Liver (tissue), 3 donors: Measurements from ENCODE around the gene ZNF664.

Experiments
- CTCF ChIP-seq: fragments of 150-350 bp; IDR thresholded peaks from 2 replicates; pipeline ENCODE4 v1.5.1; 2017; ENCODE audit warnings: improper control_type of control experiment, low read depth, low read length; ENCODE audit not compliant: missing input control
- EGR1 ChIP-seq, 2 donors: IDR thresholded peaks; 2 replicates each; pipeline ENCODE4 v1.6.1; 2016 to 2018; ENCODE audit warnings: antibody characterized with exemption in 2 of 2, low read depth in 2 of 2
- FOXA1 ChIP-seq: IDR thresholded peaks from 2 replicates; pipeline ENCODE4 v1.6.1; 2016; ENCODE audit warnings: antibody characterized with exemption
- RAD21 ChIP-seq, 2 donors: IDR thresholded peaks; 2 replicates each; pipeline ENCODE4 v1.6.1; 2016; ENCODE audit warnings: antibody characterized with exemption in 2 of 2, mild to moderate bottlenecking in 2 of 2
- REST ChIP-seq: IDR thresholded peaks from 2 replicates; pipeline ENCODE4 v1.6.1; 2016; ENCODE audit warnings: antibody characterized with exemption, mild to moderate bottlenecking
- SP1 ChIP-seq: IDR thresholded peaks from 2 replicates; pipeline ENCODE4 v1.6.1; 2018; ENCODE audit warnings: antibody characterized with exemption, mild to moderate bottlenecking
- TAF1 ChIP-seq: conservative IDR thresholded peaks from 2 replicates; pipeline ENCODE4 v1.6.1; 2016; ENCODE audit warnings: antibody characterized with exemption, mild to moderate bottlenecking
- TF ChIP-seq, protein P1 (sequence below): IDR thresholded peaks from 2 replicates; pipeline ENCODE4 v1.6.1; 2016; ENCODE audit warnings: antibody characterized with exemption
- TF ChIP-seq, protein P2 (sequence below): IDR thresholded peaks from 2 replicates; pipeline ENCODE4 v1.6.1; 2016; ENCODE audit warnings: antibody characterized with exemption
- donor health status: healthy.
- donor health status: healthy.

DNA sequence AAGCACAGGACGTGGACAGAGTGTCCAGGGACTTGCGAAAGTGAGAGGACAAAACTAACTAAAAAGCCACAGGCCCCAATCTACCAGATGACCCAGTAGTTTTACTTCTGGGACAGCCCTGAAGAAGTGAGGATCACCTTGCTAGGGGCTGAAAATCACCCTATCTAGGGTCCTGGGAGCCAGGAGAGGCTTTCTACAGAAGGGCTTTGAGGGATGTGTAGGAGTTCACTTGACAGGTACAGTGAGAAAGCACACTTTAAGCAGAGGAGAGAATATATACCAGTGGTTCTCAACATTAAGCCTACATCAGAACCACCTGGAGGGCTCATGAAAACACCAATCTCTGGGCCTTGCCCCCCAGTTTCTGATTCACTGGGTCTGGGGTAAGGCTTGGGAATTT lies 60.8 kb downstream of the ZNF664 start:
- TF ChIP-seq, protein P1, sequence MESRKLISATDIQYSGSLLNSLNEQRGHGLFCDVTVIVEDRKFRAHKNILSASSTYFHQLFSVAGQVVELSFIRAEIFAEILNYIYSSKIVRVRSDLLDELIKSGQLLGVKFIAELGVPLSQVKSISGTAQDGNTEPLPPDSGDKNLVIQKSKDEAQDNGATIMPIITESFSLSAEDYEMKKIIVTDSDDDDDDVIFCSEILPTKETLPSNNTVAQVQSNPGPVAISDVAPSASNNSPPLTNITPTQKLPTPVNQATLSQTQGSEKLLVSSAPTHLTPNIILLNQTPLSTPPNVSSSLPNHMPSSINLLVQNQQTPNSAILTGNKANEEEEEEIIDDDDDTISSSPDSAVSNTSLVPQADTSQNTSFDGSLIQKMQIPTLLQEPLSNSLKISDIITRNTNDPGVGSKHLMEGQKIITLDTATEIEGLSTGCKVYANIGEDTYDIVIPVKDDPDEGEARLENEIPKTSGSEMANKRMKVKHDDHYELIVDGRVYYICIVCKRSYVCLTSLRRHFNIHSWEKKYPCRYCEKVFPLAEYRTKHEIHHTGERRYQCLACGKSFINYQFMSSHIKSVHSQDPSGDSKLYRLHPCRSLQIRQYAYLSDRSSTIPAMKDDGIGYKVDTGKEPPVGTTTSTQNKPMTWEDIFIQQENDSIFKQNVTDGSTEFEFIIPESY = no peak
- no peak for TF ChIP-seq CTCF
- no peak for TF ChIP-seq REST
- no peak for TF ChIP-seq FOXA1
- TF ChIP-seq EGR1 (IDR thresholded peaks at IDR 0.05; ENCODE audit: low read depth in 2 of 2) = no peak
- TF ChIP-seq, protein P2, sequence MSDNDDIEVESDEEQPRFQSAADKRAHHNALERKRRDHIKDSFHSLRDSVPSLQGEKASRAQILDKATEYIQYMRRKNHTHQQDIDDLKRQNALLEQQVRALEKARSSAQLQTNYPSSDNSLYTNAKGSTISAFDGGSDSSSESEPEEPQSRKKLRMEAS = no peak
- TF ChIP-seq TAF1 = no peak
- no peak for TF ChIP-seq RAD21 (IDR thresholded peaks at IDR 0.05)
- no peak for TF ChIP-seq SP1
